ENCODE measurements around the gene DCTN1. TPM values are rescaled to one million over a fixed set of nuclear protein-coding genes. Genes with fewer than 3 reads are reported as not detected.

Gene DCTN1
- total RNA-seq, 1 experiment from 2014 or later: 67.8 TPM

DNA sequence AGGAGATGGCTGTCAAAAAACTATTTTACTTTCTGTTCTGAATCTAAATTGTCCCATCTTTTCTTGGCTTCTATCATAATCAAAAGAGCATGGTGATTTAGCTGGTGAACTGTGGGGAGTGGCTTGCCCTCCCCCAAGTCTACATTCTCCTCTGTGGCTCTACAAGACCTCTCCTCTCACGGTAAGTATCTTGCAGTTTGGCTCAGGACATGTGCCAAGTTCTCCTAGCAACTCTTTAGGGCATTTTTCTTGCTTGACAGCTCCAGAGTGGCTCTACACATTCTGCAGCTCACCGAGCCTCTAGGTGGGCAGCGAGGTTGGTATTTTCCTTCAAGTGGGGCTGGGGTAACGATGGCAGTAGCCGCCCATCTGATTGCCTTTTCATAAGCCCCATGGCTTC is 66.0 kb downstream of the DCTN1 start:
- Histone ChIP-seq H3K36me3 (ENCODE audit: low read depth, low read length) (no peaks in the 10 kb centered on the region), H2AFZ (ENCODE audit: low read length) (no peak overlapping the region), H3K9ac (ENCODE audit: low read length) (no peak overlapping the region), H3K27ac (ENCODE audit: low read length) (no peak overlapping the region), H3K4me1 (ENCODE audit: insufficient read depth, low read length) (no peaks in the 10 kb centered on the region), H4K20me1 (ENCODE audit: low read length) (no peaks in the 10 kb centered on the region), H3K27me3 (ENCODE audit: low read length) (no peaks in the 10 kb centered on the region), H3K79me2 (ENCODE audit: low read length) (no peaks in the 10 kb centered on the region), H3K9me3 (ENCODE audit: low read length) (no peaks in the 10 kb centered on the region), H3K4me2 (ENCODE audit: low read length) (no peak overlapping the region), H3K9me2 (replicated peaks; ENCODE audit: low read length) (no peaks in the 10 kb centered on the region), H3K4me3 (ENCODE audit: low read length) (no peak overlapping the region), H3F3A (ENCODE audit: low read length, unreplicated experiment) (no peaks in the 10 kb centered on the region)
- TF ChIP-seq EZH2phosphoT487 (IDR thresholded peaks at IDR 0.05; ENCODE audit: borderline replicate concordance, low read length) (no peak), EZH2 (IDR thresholded peaks at IDR 0.05; ENCODE audit: low read length, unreplicated experiment) (no peak)
- TF ChIP-seq, protein P1, sequence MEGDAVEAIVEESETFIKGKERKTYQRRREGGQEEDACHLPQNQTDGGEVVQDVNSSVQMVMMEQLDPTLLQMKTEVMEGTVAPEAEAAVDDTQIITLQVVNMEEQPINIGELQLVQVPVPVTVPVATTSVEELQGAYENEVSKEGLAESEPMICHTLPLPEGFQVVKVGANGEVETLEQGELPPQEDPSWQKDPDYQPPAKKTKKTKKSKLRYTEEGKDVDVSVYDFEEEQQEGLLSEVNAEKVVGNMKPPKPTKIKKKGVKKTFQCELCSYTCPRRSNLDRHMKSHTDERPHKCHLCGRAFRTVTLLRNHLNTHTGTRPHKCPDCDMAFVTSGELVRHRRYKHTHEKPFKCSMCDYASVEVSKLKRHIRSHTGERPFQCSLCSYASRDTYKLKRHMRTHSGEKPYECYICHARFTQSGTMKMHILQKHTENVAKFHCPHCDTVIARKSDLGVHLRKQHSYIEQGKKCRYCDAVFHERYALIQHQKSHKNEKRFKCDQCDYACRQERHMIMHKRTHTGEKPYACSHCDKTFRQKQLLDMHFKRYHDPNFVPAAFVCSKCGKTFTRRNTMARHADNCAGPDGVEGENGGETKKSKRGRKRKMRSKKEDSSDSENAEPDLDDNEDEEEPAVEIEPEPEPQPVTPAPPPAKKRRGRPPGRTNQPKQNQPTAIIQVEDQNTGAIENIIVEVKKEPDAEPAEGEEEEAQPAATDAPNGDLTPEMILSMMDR (conservative IDR thresholded peaks at IDR 0.05; ENCODE audit: low read depth, low read length): no peak
- DNase-seq: no peak
- ATAC-seq: no peak
- no TSS peak for BruUV-seq (replicated peaks)
- ChIA-PET POLR2A (ENCODE audit: unreplicated experiment) (no interaction called here), CTCF (no interaction called here)
- intact Hi-C loops (cut with micrococcal nuclease): no loop called here

DNA sequence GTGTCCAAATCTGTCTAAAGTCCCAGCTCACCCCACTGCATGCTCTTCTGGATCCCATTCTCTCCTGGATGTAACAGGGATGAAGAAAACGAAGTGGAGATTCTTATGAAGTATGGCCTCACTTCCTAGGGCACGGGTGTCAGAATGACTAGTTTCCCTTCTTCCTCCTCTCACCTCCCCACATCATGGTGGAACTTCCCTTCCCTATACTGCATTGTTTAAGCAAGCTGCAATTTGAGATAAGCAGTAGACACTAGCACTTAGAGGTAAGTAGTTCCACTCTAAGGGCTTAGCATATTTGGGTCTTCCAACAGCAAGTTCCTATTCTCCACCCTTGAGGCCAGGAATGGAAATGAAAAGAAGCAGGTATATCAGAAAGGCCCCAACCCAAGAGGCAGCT is 66.6 kb downstream of the DCTN1 start:
- H3K4me2 ChIP-seq (ENCODE audit: low read length): no peak overlapping the region
- intact Hi-C loops (cut with micrococcal nuclease): no loop called here
- no peak for ATAC-seq
- H3K9me3 ChIP-seq (ENCODE audit: low read length): no peaks in the 10 kb centered on the region
- H3F3A ChIP-seq (ENCODE audit: low read length, unreplicated experiment): no peaks in the 10 kb centered on the region
- H3K9ac ChIP-seq (ENCODE audit: low read length): no peak overlapping the region
- H3K79me2 ChIP-seq (ENCODE audit: low read length): no peaks in the 10 kb centered on the region
- DNase-seq: no peak
- ChIA-PET POLR2A (ENCODE audit: unreplicated experiment) (no interaction called here), CTCF (no interaction called here)
- H4K20me1 ChIP-seq (ENCODE audit: low read length): no peaks in the 10 kb centered on the region
- BruUV-seq (replicated peaks): no TSS peak
- H3K4me1 ChIP-seq (ENCODE audit: insufficient read depth, low read length): no peaks in the 10 kb centered on the region
- H3K27ac ChIP-seq (ENCODE audit: low read length): no peak overlapping the region
- no peaks in the 10 kb centered on the region for H3K36me3 ChIP-seq (ENCODE audit: low read depth, low read length)
- TF ChIP-seq EZH2phosphoT487 (IDR thresholded peaks at IDR 0.05; ENCODE audit: borderline replicate concordance, low read length): no peak
- no peak for TF ChIP-seq EZH2 (IDR thresholded peaks at IDR 0.05; ENCODE audit: low read length, unreplicated experiment)
- TF ChIP-seq, protein P1 (conservative IDR thresholded peaks at IDR 0.05; ENCODE audit: low read depth, low read length): no peak
- no peak overlapping the region for H2AFZ ChIP-seq (ENCODE audit: low read length)
- no peaks in the 10 kb centered on the region for H3K27me3 ChIP-seq (ENCODE audit: low read length)
- no peaks in the 10 kb centered on the region for H3K9me2 ChIP-seq (replicated peaks; ENCODE audit: low read length)
- no peak overlapping the region for H3K4me3 ChIP-seq (ENCODE audit: low read length)

DNA sequence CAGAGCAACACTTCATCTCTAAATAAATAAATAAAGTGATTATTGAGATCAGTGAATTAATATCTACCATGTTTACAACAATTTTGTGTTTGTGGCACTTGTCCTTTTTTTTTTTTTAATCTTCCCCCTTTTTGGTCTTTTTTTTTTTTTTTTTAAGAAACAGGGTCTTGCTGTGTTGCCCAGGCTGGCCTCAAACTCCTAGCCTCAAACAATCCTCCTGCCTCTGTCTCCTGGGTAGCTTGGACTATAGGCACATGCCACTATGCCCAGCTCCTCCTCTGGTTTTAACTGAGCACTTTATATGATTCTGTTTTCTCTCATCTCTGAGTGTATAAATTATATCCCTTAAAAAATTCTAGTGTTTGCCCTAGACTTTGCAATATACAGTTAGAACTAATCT is 67.2 kb downstream of the DCTN1 start:
- no peaks in the 10 kb centered on the region for H3K79me2 ChIP-seq (ENCODE audit: low read length)
- ATAC-seq (no peak), DNase-seq (no peak)
- no peak overlapping the region for H3K4me2 ChIP-seq (ENCODE audit: low read length)
- POLR2A ChIA-PET (ENCODE audit: unreplicated experiment): no interaction called here
- no peaks in the 10 kb centered on the region for H3K27me3 ChIP-seq (ENCODE audit: low read length)
- H3K9me2 ChIP-seq (replicated peaks; ENCODE audit: low read length): no peaks in the 10 kb centered on the region
- H3F3A ChIP-seq (ENCODE audit: low read length, unreplicated experiment): no peaks in the 10 kb centered on the region
- H3K27ac ChIP-seq (ENCODE audit: low read length): no peak overlapping the region
- no peaks in the 10 kb centered on the region for H3K4me1 ChIP-seq (ENCODE audit: insufficient read depth, low read length)
- no peak overlapping the region for H3K9ac ChIP-seq (ENCODE audit: low read length)
- no TSS peak for BruUV-seq (replicated peaks)
- no peaks in the 10 kb centered on the region for H3K36me3 ChIP-seq (ENCODE audit: low read depth, low read length)
- H4K20me1 ChIP-seq (ENCODE audit: low read length): no peaks in the 10 kb centered on the region
- TF ChIP-seq, protein P1 (conservative IDR thresholded peaks at IDR 0.05; ENCODE audit: low read depth, low read length): no peak
- TF ChIP-seq EZH2phosphoT487 (IDR thresholded peaks at IDR 0.05; ENCODE audit: borderline replicate concordance, low read length) (no peak), EZH2 (IDR thresholded peaks at IDR 0.05; ENCODE audit: low read length, unreplicated experiment) (no peak)
- CTCF ChIA-PET: no interaction called here
- intact Hi-C loops (cut with micrococcal nuclease): no loop called here
- no peak overlapping the region for H2AFZ ChIP-seq (ENCODE audit: low read length)
- no peaks in the 10 kb centered on the region for H3K9me3 ChIP-seq (ENCODE audit: low read length)
- H3K4me3 ChIP-seq (ENCODE audit: low read length): no peak overlapping the region

Other genes with a start within 250 kb of the DCTN1 start
- gene BOLA3, start 232.4 kb downstream of the DCTN1 start, total RNA-seq (2014; rRNA removed): 60.9 and 104 TPM in 2 replicates
- 51.6 and 69.8 TPM in 2 replicates for gene MOB1A, start 201.4 kb downstream of the DCTN1 start, total RNA-seq (2014; rRNA removed)
- 115 and 118 TPM in 2 replicates for gene MTHFD2, start 181.7 kb downstream of the DCTN1 start, total RNA-seq (2014; rRNA removed)
- gene SLC4A5, start 36.9 kb downstream of the DCTN1 start, total RNA-seq (2014; rRNA removed): 0.40 and 2.4 TPM in 2 replicates
- gene C2orf81, start 41.3 kb upstream of the DCTN1 start, total RNA-seq (2014; rRNA removed): 1.6 and 2.4 TPM in 2 replicates
- gene WDR54, start 41.4 kb upstream of the DCTN1 start, total RNA-seq (2014; rRNA removed): 38.8 and 41.0 TPM in 2 replicates
- gene RTKN, start 61.6 kb upstream of the DCTN1 start, total RNA-seq (2014; rRNA removed): 90.5 and 138 TPM in 2 replicates
- gene INO80B, start 74.8 kb upstream of the DCTN1 start, total RNA-seq (2014; rRNA removed): 26.2 and 34.6 TPM in 2 replicates
- gene WBP1, start 78.1 kb upstream of the DCTN1 start, total RNA-seq (2014; rRNA removed): 57.5 and 64.4 TPM in 2 replicates
- 60.6 and 70.1 TPM in 2 replicates for gene MOGS, start 85.1 kb upstream of the DCTN1 start, total RNA-seq (2014; rRNA removed)
- gene MRPL53, start 92.4 kb upstream of the DCTN1 start, total RNA-seq (2014; rRNA removed): 86.9 and 102 TPM in 2 replicates
- 14.7 and 21.1 TPM in 2 replicates for gene CCDC142, start 102.7 kb upstream of the DCTN1 start, total RNA-seq (2014; rRNA removed)
- gene TTC31, start 102.8 kb upstream of the DCTN1 start, total RNA-seq (2014; rRNA removed): 21.1 and 21.4 TPM in 2 replicates
- not detected in 2 replicates for gene LBX2, start 119.3 kb upstream of the DCTN1 start, total RNA-seq (2014; rRNA removed)
- gene PCGF1, start 127.4 kb upstream of the DCTN1 start, total RNA-seq (2014; rRNA removed): 31.2 and 35.7 TPM in 2 replicates
- 3.1 and 3.4 TPM in 2 replicates for gene TLX2, start 134.1 kb upstream of the DCTN1 start, total RNA-seq (2014; rRNA removed)
- 0.07 and 0.63 TPM in 2 replicates for gene DQX1, start 145.9 kb upstream of the DCTN1 start, total RNA-seq (2014; rRNA removed)
- 218 and 233 TPM in 2 replicates for gene AUP1, start 149.4 kb upstream of the DCTN1 start, total RNA-seq (2014; rRNA removed)
- gene HTRA2, start 149.6 kb upstream of the DCTN1 start, total RNA-seq (2014; rRNA removed): 71.8 and 77.5 TPM in 2 replicates
- 5.8 and 12.4 TPM in 2 replicates for gene LOXL3, start 173.6 kb upstream of the DCTN1 start, total RNA-seq (2014; rRNA removed)
- gene DOK1, start 174.4 kb upstream of the DCTN1 start, total RNA-seq (2014; rRNA removed): 4.7 and 6.0 TPM in 2 replicates

Measured in PC-3 (cell line).